ENCODE results near the gene CDH16. TPM values are rescaled to one million over a fixed set of nuclear protein-coding genes. Genes with fewer than 3 reads are reported as not detected.

CDH16 gene, protein sequence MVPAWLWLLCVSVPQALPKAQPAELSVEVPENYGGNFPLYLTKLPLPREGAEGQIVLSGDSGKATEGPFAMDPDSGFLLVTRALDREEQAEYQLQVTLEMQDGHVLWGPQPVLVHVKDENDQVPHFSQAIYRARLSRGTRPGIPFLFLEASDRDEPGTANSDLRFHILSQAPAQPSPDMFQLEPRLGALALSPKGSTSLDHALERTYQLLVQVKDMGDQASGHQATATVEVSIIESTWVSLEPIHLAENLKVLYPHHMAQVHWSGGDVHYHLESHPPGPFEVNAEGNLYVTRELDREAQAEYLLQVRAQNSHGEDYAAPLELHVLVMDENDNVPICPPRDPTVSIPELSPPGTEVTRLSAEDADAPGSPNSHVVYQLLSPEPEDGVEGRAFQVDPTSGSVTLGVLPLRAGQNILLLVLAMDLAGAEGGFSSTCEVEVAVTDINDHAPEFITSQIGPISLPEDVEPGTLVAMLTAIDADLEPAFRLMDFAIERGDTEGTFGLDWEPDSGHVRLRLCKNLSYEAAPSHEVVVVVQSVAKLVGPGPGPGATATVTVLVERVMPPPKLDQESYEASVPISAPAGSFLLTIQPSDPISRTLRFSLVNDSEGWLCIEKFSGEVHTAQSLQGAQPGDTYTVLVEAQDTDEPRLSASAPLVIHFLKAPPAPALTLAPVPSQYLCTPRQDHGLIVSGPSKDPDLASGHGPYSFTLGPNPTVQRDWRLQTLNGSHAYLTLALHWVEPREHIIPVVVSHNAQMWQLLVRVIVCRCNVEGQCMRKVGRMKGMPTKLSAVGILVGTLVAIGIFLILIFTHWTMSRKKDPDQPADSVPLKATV
- total RNA-seq (2016; rRNA removed; fragmentation: Illumina TruSeq; extraction: Trizol) (3.2 and 3.9 TPM in 2 replicates), polyA plus RNA-seq (2011; rRNA removed) (2.7 and 5.3 TPM in 2 replicates), polyA minus RNA-seq (2011; rRNA and poly(A)+ RNA removed; ENCODE audit: low replicate concordance) (0.23 and 7.1 TPM in 2 replicates), Bru-seq, nascent RNA (percentile 43 among the genes with signal in this experiment), BruChase-seq, experiment 1, labeled RNA remaining after a 6-hour chase (percentile 41 among the genes with signal in this experiment), BruChase-seq, experiment 2, labeled RNA remaining after a 2-hour chase (percentile 43 among the genes with signal in this experiment)
- total RNA-seq (2016; cell fraction: cytosol; rRNA removed; fragmentation: Illumina TruSeq; extraction: Trizol; ENCODE audit: low read depth), result 0.30 and 0.53 TPM in 2 replicates
- total RNA-seq (2016; cell fraction: insoluble cytoplasmic fraction; rRNA removed; fragmentation: Illumina TruSeq; extraction: Trizol), result 1.7 and 4.2 TPM in 2 replicates
- 0.96 and 1.3 TPM in 2 replicates for total RNA-seq (2016; cell fraction: membrane; rRNA removed; fragmentation: Illumina TruSeq; extraction: Trizol)
- 3.7 and 4.8 TPM in 2 replicates for total RNA-seq (2016; cell fraction: nucleus; rRNA removed; fragmentation: Illumina TruSeq; extraction: Trizol)
- 2.4 and 2.7 TPM in 2 replicates for polyA plus RNA-seq (2011; cell fraction: cytosol; rRNA removed)
- polyA plus RNA-seq (2011; cell fraction: nucleus; rRNA removed), result 16.0 and 18.1 TPM in 2 replicates
- 4.3 and 7.8 TPM in 2 replicates for polyA plus RNA-seq (2012)
- polyA plus RNA-seq (2016; cell fraction: cytosol; fragmentation: Illumina TruSeq; extraction: Trizol; ENCODE audit: low read depth), result 0.38 and 0.63 TPM in 2 replicates
- polyA plus RNA-seq (2016; cell fraction: insoluble cytoplasmic fraction; fragmentation: Illumina TruSeq; extraction: Trizol; ENCODE audit: low read depth), result 1.7 and 2.0 TPM in 2 replicates
- polyA plus RNA-seq (2016; cell fraction: membrane; fragmentation: Illumina TruSeq; extraction: Trizol; ENCODE audit: low read depth), result 1.2 TPM in 2 replicates
- polyA plus RNA-seq (2016; cell fraction: nucleus; fragmentation: Illumina TruSeq; extraction: Trizol; ENCODE audit: insufficient read depth, low read depth), result 7.5 and 8.9 TPM in 2 replicates
- 1.1 and 2.2 TPM in 2 replicates for polyA minus RNA-seq (2011; cell fraction: cytosol; rRNA and poly(A)+ RNA removed)
- 2.7 and 3.3 TPM in 2 replicates for polyA minus RNA-seq (2011; cell fraction: nucleus; rRNA and poly(A)+ RNA removed)
- long read RNA-seq, experiment 1, partial matches to known transcripts, result 3 of 3 reads
- long read RNA-seq, experiment 1, other reads (novel, unspliced or antisense), result 0 of 3 reads
- long read RNA-seq, experiment 2, transcript CDH16-201 (18 exons, 2,954 nt), result major isoform, 16 of 52 reads
- long read RNA-seq, experiment 2, partial matches to known transcripts, result 18 of 52 reads
- long read RNA-seq, experiment 2, other reads (novel, unspliced or antisense), result 17 of 52 reads

DNA sequence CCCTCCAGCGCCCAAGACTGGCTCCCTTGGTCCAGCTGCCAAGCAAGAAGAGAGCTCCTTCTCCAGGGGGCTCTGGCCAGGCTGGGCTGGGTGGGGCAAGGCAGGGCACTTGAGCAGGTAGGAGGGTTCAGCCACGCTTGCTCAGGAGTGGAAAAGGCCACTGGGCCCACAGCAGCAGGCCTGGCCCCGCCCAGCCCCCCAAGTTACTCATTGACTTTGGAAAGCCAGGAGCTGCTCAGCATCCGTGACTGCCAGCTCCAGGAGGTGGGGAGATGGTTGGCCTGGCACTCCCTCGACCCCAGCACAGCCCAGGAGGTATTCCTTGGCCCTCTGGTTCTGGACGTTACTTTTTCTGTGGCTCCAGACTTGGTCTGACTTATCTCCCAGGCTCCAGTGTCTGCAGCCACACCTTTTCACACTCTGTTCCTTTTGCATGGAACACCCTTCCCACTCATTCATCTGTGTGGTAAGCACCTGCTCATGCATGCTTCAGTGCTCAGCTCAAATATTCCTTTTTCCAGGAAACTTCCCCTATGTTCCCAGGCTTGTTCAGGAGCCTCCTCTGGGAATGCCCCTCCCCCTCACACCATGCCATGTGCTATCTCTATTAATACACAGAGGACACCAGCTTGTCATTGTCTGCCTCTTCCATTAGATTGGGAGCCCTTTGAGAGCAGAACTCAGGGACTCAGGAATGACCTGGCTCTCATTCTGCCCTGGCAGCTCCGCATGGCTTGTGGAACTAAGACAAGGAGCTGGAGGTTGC lies at the start of gene CDH16:
CDH16 (minus strand) TSS at position 83 of the 766 bp plus-strand sequence. CDS start 820 bp downstream, outside the sequence.
- BruUV-seq (replicated peaks), result no TSS peak
- in situ Hi-C loops (cut with HindIII; ENCODE audit: extremely low pct_ligation_motif_present, low pct_unique_long_range_greater_than_20kb) (no loop called here), intact Hi-C loops (cut with micrococcal nuclease; ENCODE audit: unreplicated experiment) (no loop called here)
- no peaks in the 10 kb centered on the region for H3K79me2 ChIP-seq (ENCODE audit: insufficient read depth, low read length)
- DNase-seq (ENCODE audit: low spot score) (no peak), FAIRE-seq (no peak), ATAC-seq (peak; percentile 63)
- peaks cover 34% of the 10 kb centered on the region for H3K4me1 ChIP-seq (ENCODE audit: insufficient read depth, low read length)
- no peaks in the 10 kb centered on the region for H4K20me1 ChIP-seq (ENCODE audit: insufficient read depth, low read length)
- no peaks in the 10 kb centered on the region for H3K36me3 ChIP-seq (replicated peaks in 1 of 2; ENCODE audit: control insufficient read depth in 1 of 2, insufficient read depth in 2 of 2, low read length in 2 of 2)
- POLR2A ChIA-PET, result interaction anchor here (0.8 to 7.3 kb wide), 8 partner anchors 9 to 42 kb away, joined by 3 to 86 read pairs (median 10); partner anchors contain the start of genes CES3 and CIAO2B
- CTCF ChIA-PET (ENCODE audit: low intra/inter-chr PET ratio, low total read pairs), result no interaction called here
- H3K27me3 ChIP-seq (ENCODE audit: control insufficient read depth in 1 of 2, insufficient read depth in 2 of 2, low read length in 2 of 2), result peaks cover 0 to 4% of the 10 kb centered on the region in 2 experiments; a peak in 3 of 5 replicates
- H3K4me2 ChIP-seq (ENCODE audit: low read depth, low read length), result peak within 1 kb of the TSS; percentile 64
- 0% methylated on average over 3 of the region's 7 CpGs for WGBS (ENCODE audit: low lambda C conversion rate)
- no peak within 1 kb of the TSS for H3K27ac ChIP-seq (ENCODE audit: extremely low read length, insufficient read depth, low read length)
- H3K4me3 ChIP-seq (replicated peaks in 1 of 3; ENCODE audit: insufficient read depth in 1 of 3, low read depth in 2 of 3, low read length in 3 of 3), result peak within 1 kb of the TSS in 2 of 3 experiments; percentile 24 to 48; a peak in 1 of 6 replicates
- peak within 1 kb of the TSS; percentile 23; the same call in 1 of the 2 replicates for H3K9ac ChIP-seq (ENCODE audit: insufficient read depth, low read depth, low read length)
- H2AFZ ChIP-seq (ENCODE audit: low read length), result no peak within 1 kb of the TSS
- H3K9me3 ChIP-seq (ENCODE audit: low read length), result no peaks in the 10 kb centered on the region
- TF ChIP-seq ZNF577 (CRISPR knock-in tag; IDR thresholded peaks at IDR 0.05; ENCODE audit: borderline replicate concordance, low read depth) (no peak), IRF2 (CRISPR knock-in tag; IDR thresholded peaks at IDR 0.05) (no peak), KLF16 (CRISPR knock-in tag; IDR thresholded peaks at IDR 0.05) (0 out of 4 replicates have a peak, but pooled peaks of 1 of the 2 experiments have one; percentile 26), HNRNPL (IDR thresholded peaks at IDR 0.05; ENCODE audit: low read depth, low read length) (0 out of 2 replicates have a peak, but pooled peaks have one; percentile 31), THYN1 (CRISPR knock-in tag; IDR thresholded peaks at IDR 0.05; ENCODE audit: borderline replicate concordance, low read depth) (no peak)
- TF ChIP-seq, protein P1, sequence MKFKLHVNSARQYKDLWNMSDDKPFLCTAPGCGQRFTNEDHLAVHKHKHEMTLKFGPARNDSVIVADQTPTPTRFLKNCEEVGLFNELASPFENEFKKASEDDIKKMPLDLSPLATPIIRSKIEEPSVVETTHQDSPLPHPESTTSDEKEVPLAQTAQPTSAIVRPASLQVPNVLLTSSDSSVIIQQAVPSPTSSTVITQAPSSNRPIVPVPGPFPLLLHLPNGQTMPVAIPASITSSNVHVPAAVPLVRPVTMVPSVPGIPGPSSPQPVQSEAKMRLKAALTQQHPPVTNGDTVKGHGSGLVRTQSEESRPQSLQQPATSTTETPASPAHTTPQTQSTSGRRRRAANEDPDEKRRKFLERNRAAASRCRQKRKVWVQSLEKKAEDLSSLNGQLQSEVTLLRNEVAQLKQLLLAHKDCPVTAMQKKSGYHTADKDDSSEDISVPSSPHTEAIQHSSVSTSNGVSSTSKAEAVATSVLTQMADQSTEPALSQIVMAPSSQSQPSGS (CRISPR knock-in tag; IDR thresholded peaks at IDR 0.05), result 0 out of 2 replicates have a peak, but pooled peaks have one; percentile 27
- TF ChIP-seq, protein P2, sequence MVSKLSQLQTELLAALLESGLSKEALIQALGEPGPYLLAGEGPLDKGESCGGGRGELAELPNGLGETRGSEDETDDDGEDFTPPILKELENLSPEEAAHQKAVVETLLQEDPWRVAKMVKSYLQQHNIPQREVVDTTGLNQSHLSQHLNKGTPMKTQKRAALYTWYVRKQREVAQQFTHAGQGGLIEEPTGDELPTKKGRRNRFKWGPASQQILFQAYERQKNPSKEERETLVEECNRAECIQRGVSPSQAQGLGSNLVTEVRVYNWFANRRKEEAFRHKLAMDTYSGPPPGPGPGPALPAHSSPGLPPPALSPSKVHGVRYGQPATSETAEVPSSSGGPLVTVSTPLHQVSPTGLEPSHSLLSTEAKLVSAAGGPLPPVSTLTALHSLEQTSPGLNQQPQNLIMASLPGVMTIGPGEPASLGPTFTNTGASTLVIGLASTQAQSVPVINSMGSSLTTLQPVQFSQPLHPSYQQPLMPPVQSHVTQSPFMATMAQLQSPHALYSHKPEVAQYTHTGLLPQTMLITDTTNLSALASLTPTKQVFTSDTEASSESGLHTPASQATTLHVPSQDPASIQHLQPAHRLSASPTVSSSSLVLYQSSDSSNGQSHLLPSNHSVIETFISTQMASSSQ (IDR thresholded peaks at IDR 0.05; ENCODE audit: low read depth), result peak; percentile 85
- TF ChIP-seq, protein P2 (CRISPR knock-in tag; IDR thresholded peaks at IDR 0.05; ENCODE audit: borderline replicate concordance), result peak; percentile 84; the same call in 1 of the 2 replicates

All from HepG2 (cell line).